MCF 10A (cell line): Measurements from ENCODE around the gene BICC1. TPM values are rescaled to one million over a fixed set of nuclear protein-coding genes. Genes with fewer than 3 reads are reported as not detected.

Experiments used
- BruUV-seq: library from RNA; stranded (reverse); fragments of 400-500 nt; replicated peaks from 2 replicates; lab custom pipeline; 2021; lab: Mats Ljungman, UMichigan
- CTCF ChIA-PET: fragments of 300-600 bp; sonication (Branson Sonifier 250); formaldehyde crosslinking; extraction: SDS; loops from one replicate; lab custom pipeline; 2021; ENCODE audit warnings: antibody characterized with exemption, inconsistent platforms; lab: Yijun Ruan, JAX
- POLR2A ChIA-PET: fragments of 300-600, 350-650 bp; sonication (Branson Sonifier 250); formaldehyde crosslinking; extraction: SDS; loops from one replicate; lab custom pipeline; 2020; ENCODE audit warnings: antibody characterized with exemption, inconsistent platforms; lab: Yijun Ruan, JAX
- DNase-seq: peaks from one replicate; pipeline ENCODE4 v3.0.0-alpha.2; 2018; ENCODE audit not compliant: unreplicated experiment
- H3K27ac Mint-ChIP-seq: one replicate; pipeline ENCODE4 v1.8.0; 2022; ENCODE audit warnings: mild to moderate bottlenecking, low read depth, mixed read lengths; ENCODE audit not compliant: unreplicated experiment
- H3K27me3 Mint-ChIP-seq: one replicate; pipeline ENCODE4 v1.8.0; 2022; ENCODE audit warnings: mixed read lengths; ENCODE audit not compliant: insufficient read depth, unreplicated experiment
- H3K36me3 Mint-ChIP-seq: one replicate; pipeline ENCODE4 v1.8.0; 2022; ENCODE audit warnings: mild to moderate bottlenecking, moderate library complexity, mixed read lengths; ENCODE audit not compliant: insufficient read depth, unreplicated experiment
- H3K4me1 Mint-ChIP-seq: one replicate; pipeline ENCODE4 v1.8.0; 2022; ENCODE audit warnings: mixed read lengths; ENCODE audit not compliant: insufficient read depth, unreplicated experiment
- H3K4me3 Mint-ChIP-seq: one replicate; pipeline ENCODE4 v1.8.0; 2022; ENCODE audit warnings: mild to moderate bottlenecking, moderate library complexity, mixed read lengths; ENCODE audit not compliant: unreplicated experiment
- H3K9me3 Mint-ChIP-seq: one replicate; pipeline ENCODE4 v1.8.0; 2022; ENCODE audit warnings: mixed read lengths; ENCODE audit not compliant: unreplicated experiment
- CTCF ChIP-seq: fragments of 200-600 bp; IDR thresholded peaks from one replicate; pipeline ENCODE4 v1.8.0; 2022; ENCODE audit warnings: antibody characterized with exemption, mild to moderate bottlenecking; ENCODE audit not compliant: unreplicated experiment
- intact Hi-C: fragments of 100-400 bp; cut with micrococcal nuclease; formaldehyde crosslinking; loops from 2 replicates; pipeline ENCODE4 v1.14.1; 2022
- total RNA-seq: library from RNA; stranded (reverse); gene quantifications from 2 replicates; pipeline ENCODE4 v1.2.3, GENCODE V29; 2022

Gene BICC1
- total RNA-seq, 1 experiment from 2014 or later: 15.6 TPM

- BruUV-seq: no TSS peak
- TF ChIP-seq CTCF: no peak
- H3K27ac Mint-ChIP-seq: peak overlapping the region; percentile 89
- H3K36me3 Mint-ChIP-seq: peaks cover 8% of the 10 kb centered on the region
- intact Hi-C loops: loop anchor here (5.0 kb wide), 1 partner anchor 132 kb away; no protein-coding TSS in a partner anchor
- POLR2A ChIA-PET: interaction anchor here (0.6 to 5.2 kb wide), 4 partner anchors 15 to 194 kb away, joined by 3 to 47 read pairs (median 20); no protein-coding TSS in a partner anchor
- H3K4me1 Mint-ChIP-seq: peaks cover 63% of the 10 kb centered on the region
- no peaks in the 10 kb centered on the region for H3K27me3 Mint-ChIP-seq
- DNase-seq: peak; percentile 38
- no peak overlapping the region for H3K4me3 Mint-ChIP-seq
- CTCF ChIA-PET: interaction anchor here (1.0 to 7.0 kb wide), 2 partner anchors 115 to 258 kb away, joined by 3 to 129 read pairs; no protein-coding TSS in a partner anchor
- no peaks in the 10 kb centered on the region for H3K9me3 Mint-ChIP-seq
Observed at GRCh38 chr10:58645416-58646146, 132.9 kb downstream of the BICC1 start.

DNA sequence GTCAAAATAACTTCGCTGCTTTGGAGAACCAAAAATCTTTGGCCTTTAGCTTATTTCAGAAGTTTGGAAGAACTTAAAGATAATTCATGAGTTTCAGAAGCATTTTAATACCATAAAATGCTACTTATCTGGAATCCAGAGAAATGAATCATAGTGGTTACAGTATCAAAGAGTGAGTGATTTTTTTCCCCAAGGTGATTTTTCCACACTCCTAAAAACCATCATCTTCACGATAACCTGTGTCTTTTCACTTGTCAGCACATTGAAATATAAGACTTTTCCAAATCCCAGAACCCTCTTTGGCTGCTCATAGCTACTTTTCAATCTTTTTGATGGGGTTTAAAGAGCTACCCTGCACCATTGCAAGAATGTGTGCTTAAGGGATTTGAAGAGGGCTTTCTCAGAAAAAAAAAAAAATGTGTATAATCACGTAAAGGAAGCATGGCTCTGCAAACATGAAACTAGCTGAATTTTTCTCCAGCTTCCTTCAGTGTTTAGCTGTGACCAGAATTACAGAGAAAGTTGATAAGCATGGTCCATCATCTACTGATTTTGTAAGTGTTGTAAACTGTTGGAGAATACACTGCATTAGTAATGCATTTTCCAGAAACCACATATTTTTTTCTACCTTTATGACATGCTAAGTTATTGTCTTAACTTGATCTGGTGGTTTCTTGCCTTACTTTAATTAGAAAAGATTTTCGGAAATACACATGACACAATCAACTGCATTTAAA, 134.9 kb downstream of the BICC1 start:
- Mint-ChIP-seq H3K27ac (no peak overlapping the region), H3K36me3 (peaks cover 8% of the 10 kb centered on the region), H3K27me3 (no peaks in the 10 kb centered on the region), H3K4me3 (no peak overlapping the region), H3K4me1 (peaks cover 54% of the 10 kb centered on the region), H3K9me3 (no peaks in the 10 kb centered on the region)
- peak; percentile 31 for DNase-seq
- intact Hi-C loops: loop anchor here (5.0 kb wide), 1 partner anchor 130 kb away; no protein-coding TSS in a partner anchor
- BruUV-seq: no TSS peak
- ChIA-PET POLR2A (interaction anchor here (0.5 to 1.8 kb wide), 6 partner anchors 10 to 1349 kb away, joined by 3 to 5 read pairs (median 3); no protein-coding TSS in a partner anchor), CTCF (interaction anchor here (0.6 to 1.4 kb wide), 3 partner anchors 14 to 212 kb away, joined by 3 to 7 read pairs (median 6); no protein-coding TSS in a partner anchor)
- no peak for TF ChIP-seq CTCF

DNA sequence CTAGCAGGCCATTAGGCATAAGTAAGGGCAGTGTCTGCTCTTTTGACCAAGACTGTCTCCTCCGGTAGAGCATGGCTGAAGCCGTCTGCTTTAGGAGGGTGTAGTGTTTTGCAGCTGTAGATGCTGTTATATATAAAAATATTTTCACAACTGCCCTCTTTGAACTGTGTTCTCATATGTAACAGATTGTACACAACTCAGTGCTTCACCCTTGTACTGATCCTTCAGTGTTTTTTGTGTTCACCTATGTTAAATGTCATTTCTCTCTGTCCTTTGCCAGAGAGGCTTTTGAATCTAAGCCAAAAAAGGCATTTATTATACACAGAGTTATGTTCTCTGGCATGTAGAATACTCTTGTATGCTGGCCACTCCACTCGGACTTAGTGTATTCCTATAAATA, 135.5 kb downstream of the BICC1 start:
- Mint-ChIP-seq H3K36me3 (peaks cover 8% of the 10 kb centered on the region), H3K9me3 (no peaks in the 10 kb centered on the region), H3K4me3 (no peak overlapping the region), H3K27me3 (no peaks in the 10 kb centered on the region), H3K4me1 (peaks cover 52% of the 10 kb centered on the region), H3K27ac (peak overlapping the region; percentile 37)
- intact Hi-C loops: loop anchor here (5.0 kb wide), 1 partner anchor 129 kb away; no protein-coding TSS in a partner anchor
- DNase-seq: no peak
- no peak for TF ChIP-seq CTCF
- BruUV-seq: no TSS peak
- POLR2A ChIA-PET: interaction anchor here (0.5 to 1.8 kb wide), 3 partner anchors 10 to 218 kb away, joined by 3 to 5 read pairs (median 4); no protein-coding TSS in a partner anchor
- CTCF ChIA-PET: interaction anchor here (0.6 to 1.4 kb wide), 3 partner anchors 15 to 213 kb away, joined by 3 to 7 read pairs (median 6); no protein-coding TSS in a partner anchor
